NB4 (cell line): ENCODE measurements around the gene TSPYL1.

Experiments used
- MYC ChIP-seq: IDR thresholded peaks from 2 replicates; pipeline ENCODE4 v1.6.1; 2011; ENCODE audit warnings: low read depth, low read length
- POLR2A ChIP-seq: IDR thresholded peaks from 2 replicates; pipeline ENCODE4 v1.6.1; 2011; ENCODE audit warnings: mild to moderate bottlenecking; ENCODE audit not compliant: insufficient read length; ENCODE audit errors: extremely low read depth
- TF ChIP-seq, protein P1 (sequence below): IDR thresholded peaks from one replicate; pipeline ENCODE4 v1.5.1; 2012; ENCODE audit warnings: low read depth, low read length
- TF ChIP-seq, protein P2 (sequence below): IDR thresholded peaks from 2 replicates; pipeline ENCODE4 v1.6.1; 2011; ENCODE audit warnings: low read depth, low read length

DNA sequence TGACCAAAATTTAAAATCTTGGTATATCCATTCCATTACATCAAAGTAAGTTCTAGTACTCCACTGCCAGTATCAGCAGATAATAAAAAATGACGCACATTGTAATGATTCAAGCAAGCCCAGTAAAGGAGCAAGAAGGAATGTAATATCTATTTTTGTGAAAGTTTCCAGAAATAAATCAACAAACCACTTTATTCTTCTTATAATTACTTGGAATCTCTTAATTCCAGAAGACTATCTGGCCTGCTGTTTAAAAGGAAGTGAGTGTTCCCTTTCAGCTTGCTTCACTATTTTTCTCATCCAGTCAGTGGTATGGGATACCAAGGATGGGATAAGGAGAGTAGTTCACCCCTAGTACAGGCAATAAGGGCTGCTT, 48.8 kb upstream of the TSPYL1 start:
- TF ChIP-seq, protein P1, sequence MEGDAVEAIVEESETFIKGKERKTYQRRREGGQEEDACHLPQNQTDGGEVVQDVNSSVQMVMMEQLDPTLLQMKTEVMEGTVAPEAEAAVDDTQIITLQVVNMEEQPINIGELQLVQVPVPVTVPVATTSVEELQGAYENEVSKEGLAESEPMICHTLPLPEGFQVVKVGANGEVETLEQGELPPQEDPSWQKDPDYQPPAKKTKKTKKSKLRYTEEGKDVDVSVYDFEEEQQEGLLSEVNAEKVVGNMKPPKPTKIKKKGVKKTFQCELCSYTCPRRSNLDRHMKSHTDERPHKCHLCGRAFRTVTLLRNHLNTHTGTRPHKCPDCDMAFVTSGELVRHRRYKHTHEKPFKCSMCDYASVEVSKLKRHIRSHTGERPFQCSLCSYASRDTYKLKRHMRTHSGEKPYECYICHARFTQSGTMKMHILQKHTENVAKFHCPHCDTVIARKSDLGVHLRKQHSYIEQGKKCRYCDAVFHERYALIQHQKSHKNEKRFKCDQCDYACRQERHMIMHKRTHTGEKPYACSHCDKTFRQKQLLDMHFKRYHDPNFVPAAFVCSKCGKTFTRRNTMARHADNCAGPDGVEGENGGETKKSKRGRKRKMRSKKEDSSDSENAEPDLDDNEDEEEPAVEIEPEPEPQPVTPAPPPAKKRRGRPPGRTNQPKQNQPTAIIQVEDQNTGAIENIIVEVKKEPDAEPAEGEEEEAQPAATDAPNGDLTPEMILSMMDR, result no peak
- TF ChIP-seq POLR2A, result no peak
- TF ChIP-seq, protein P2, sequence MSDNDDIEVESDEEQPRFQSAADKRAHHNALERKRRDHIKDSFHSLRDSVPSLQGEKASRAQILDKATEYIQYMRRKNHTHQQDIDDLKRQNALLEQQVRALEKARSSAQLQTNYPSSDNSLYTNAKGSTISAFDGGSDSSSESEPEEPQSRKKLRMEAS, result no peak
- no peak for TF ChIP-seq MYC
